Peyer's patch (tissue), 4 donors: ENCODE data around the gene RSPRY1.

Experiments
- CTCF ChIP-seq, 6 experiments: fragments of 450-650 bp in 4 of 6; fragments of 200-600 bp in 2 of 6; sonication (generic) in 1 of 6; IDR thresholded peaks; one replicate each; pipeline ENCODE4 v1.5.1; 2017 to 2019; ENCODE audit warnings: antibody characterized with exemption in 6 of 6, mild to moderate bottlenecking in 3 of 6, moderate library complexity in 1 of 6
- POLR2A ChIP-seq, 2 donors: fragments of 450-650 bp; IDR thresholded peaks; one replicate each; pipeline ENCODE4 v1.5.1; 2017; ENCODE audit warnings: antibody characterized with exemption in 2 of 2, mild to moderate bottlenecking in 2 of 2, moderate library complexity in 2 of 2

GRCh38 chr16:57192146-57192545 lies 6.0 kb downstream of the RSPRY1 start:
- TF ChIP-seq CTCF (IDR thresholded peaks at IDR 0.05) (no peak), POLR2A (IDR thresholded peaks at IDR 0.05) (no peak)
